HG03575 (cell line): ENCODE measurements around the gene DYNC1I1.

Source experiments
- ATAC-seq: cut with Tn5 transposase; IDR thresholded peaks from one replicate; pipeline ENCODE4 v1.9.1; 2021; ENCODE audit not compliant: unreplicated experiment, insufficient number of reproducible peaks, low FRiP score; ENCODE audit errors: extremely low read depth

DYNC1I1 gene

GRCh38 chr7:96088579-96088978, 316.2 kb downstream of the DYNC1I1 start:
- no peak for ATAC-seq

- ATAC-seq: no peak
Measured at GRCh38 chr7:96089511-96089910, 317.2 kb downstream of the DYNC1I1 start.

- ATAC-seq: no peak
Measured at GRCh38 chr7:96090756-96091155, 318.4 kb downstream of the DYNC1I1 start.

GRCh38 chr7:96093435-96093834, 321.1 kb downstream of the DYNC1I1 start:
- no peak for ATAC-seq

GRCh38 chr7:96097835-96098234, 325.5 kb downstream of the DYNC1I1 start:
- no peak for ATAC-seq

- ATAC-seq: no peak
Measured at GRCh38 chr7:96100737-96101136, 328.4 kb downstream of the DYNC1I1 start.

GRCh38 chr7:96102096-96102811, 329.9 kb downstream of the DYNC1I1 start:
- no peak for ATAC-seq

- no peak for ATAC-seq
Measured at GRCh38 chr7:96104984-96105383, 332.6 kb downstream of the DYNC1I1 start.

GRCh38 chr7:96111405-96111804, 339.1 kb downstream of the DYNC1I1 start:
- ATAC-seq: no peak

GRCh38 chr7:96114190-96114589, 341.8 kb downstream of the DYNC1I1 start:
- no peak for ATAC-seq

- no peak for ATAC-seq
Measured at GRCh38 chr7:96116173-96116572, 343.8 kb downstream of the DYNC1I1 start.

GRCh38 chr7:96118449-96119001, 346.2 kb downstream of the DYNC1I1 start:
- no peak for ATAC-seq

GRCh38 chr7:96120445-96121225, 348.3 kb downstream of the DYNC1I1 start:
- ATAC-seq: no peak

GRCh38 chr7:96121752-96122151, 349.4 kb downstream of the DYNC1I1 start:
- ATAC-seq: no peak

GRCh38 chr7:96122746-96123145, 350.4 kb downstream of the DYNC1I1 start:
- no peak for ATAC-seq

GRCh38 chr7:96126382-96126781, 354.0 kb downstream of the DYNC1I1 start:
- ATAC-seq: no peak

GRCh38 chr7:96127746-96128145, 355.4 kb downstream of the DYNC1I1 start:
- no peak for ATAC-seq

- no peak for ATAC-seq
Measured at GRCh38 chr7:96131525-96131924, 359.2 kb downstream of the DYNC1I1 start.

GRCh38 chr7:96135241-96135640, 362.9 kb downstream of the DYNC1I1 start:
- ATAC-seq: no peak

- no peak for ATAC-seq
Measured at GRCh38 chr7:96136600-96137239, 364.4 kb downstream of the DYNC1I1 start.
